Panc1 (cell line): ENCODE data around the gene NTRK2.
"Not testable (repeated sequence)": the region's sequence is repeated elsewhere in the genome, so short reads cannot be mapped to it uniquely, and the experiment has no call there.

Experiments
- POLR2AphosphoS5 ChIP-seq: IDR thresholded peaks from 2 replicates; pipeline ENCODE4 v1.6.1; 2012; ENCODE audit warnings: mild to moderate bottlenecking, low read depth, low read length, moderate library complexity
- TCF7L2 ChIP-seq: IDR thresholded peaks from 2 replicates; pipeline ENCODE4 v1.6.1; 2011; ENCODE audit warnings: mild to moderate bottlenecking, low read depth, low read length, inconsistent platforms
- TF ChIP-seq, protein P1 (sequence below): fragments of 450-650 bp; IDR thresholded peaks from 2 replicates; pipeline ENCODE4 v1.5.1; 2017; ENCODE audit warnings: mild to moderate bottlenecking
- TF ChIP-seq, protein P2 (sequence below), 2 experiments: IDR thresholded peaks; 2 replicates each; pipeline ENCODE4 v1.6.1; 2011 to 2012; ENCODE audit warnings: low read depth in 2 of 2, control low read depth in 1 of 2, low read length in 1 of 2, mild to moderate bottlenecking in 1 of 2, moderate library complexity in 1 of 2; ENCODE audit not compliant: insufficient read depth in 1 of 2

DNA sequence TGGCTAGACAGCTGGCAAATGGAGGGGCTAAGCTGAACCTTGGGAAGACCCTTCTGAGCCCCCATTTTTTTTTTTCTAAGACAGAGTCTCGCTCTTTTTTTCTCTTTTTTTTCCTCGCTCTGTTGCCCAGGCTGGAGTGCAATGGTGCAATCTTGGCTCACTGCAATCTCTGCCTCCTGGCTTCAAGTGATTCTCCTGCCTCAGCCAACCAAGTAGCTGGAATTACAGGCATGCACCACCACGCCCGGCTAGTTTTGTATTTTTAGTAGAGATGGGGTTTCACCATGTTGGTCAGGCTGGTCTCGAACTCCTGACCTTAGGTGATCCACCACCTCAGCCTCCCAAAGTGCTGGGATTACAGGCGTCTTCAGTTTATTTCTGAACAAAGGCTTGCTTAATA, 229.1 kb downstream of the NTRK2 start:
- TF ChIP-seq, protein P1, sequence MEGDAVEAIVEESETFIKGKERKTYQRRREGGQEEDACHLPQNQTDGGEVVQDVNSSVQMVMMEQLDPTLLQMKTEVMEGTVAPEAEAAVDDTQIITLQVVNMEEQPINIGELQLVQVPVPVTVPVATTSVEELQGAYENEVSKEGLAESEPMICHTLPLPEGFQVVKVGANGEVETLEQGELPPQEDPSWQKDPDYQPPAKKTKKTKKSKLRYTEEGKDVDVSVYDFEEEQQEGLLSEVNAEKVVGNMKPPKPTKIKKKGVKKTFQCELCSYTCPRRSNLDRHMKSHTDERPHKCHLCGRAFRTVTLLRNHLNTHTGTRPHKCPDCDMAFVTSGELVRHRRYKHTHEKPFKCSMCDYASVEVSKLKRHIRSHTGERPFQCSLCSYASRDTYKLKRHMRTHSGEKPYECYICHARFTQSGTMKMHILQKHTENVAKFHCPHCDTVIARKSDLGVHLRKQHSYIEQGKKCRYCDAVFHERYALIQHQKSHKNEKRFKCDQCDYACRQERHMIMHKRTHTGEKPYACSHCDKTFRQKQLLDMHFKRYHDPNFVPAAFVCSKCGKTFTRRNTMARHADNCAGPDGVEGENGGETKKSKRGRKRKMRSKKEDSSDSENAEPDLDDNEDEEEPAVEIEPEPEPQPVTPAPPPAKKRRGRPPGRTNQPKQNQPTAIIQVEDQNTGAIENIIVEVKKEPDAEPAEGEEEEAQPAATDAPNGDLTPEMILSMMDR: not testable (repeated sequence)
- TF ChIP-seq, protein P2, sequence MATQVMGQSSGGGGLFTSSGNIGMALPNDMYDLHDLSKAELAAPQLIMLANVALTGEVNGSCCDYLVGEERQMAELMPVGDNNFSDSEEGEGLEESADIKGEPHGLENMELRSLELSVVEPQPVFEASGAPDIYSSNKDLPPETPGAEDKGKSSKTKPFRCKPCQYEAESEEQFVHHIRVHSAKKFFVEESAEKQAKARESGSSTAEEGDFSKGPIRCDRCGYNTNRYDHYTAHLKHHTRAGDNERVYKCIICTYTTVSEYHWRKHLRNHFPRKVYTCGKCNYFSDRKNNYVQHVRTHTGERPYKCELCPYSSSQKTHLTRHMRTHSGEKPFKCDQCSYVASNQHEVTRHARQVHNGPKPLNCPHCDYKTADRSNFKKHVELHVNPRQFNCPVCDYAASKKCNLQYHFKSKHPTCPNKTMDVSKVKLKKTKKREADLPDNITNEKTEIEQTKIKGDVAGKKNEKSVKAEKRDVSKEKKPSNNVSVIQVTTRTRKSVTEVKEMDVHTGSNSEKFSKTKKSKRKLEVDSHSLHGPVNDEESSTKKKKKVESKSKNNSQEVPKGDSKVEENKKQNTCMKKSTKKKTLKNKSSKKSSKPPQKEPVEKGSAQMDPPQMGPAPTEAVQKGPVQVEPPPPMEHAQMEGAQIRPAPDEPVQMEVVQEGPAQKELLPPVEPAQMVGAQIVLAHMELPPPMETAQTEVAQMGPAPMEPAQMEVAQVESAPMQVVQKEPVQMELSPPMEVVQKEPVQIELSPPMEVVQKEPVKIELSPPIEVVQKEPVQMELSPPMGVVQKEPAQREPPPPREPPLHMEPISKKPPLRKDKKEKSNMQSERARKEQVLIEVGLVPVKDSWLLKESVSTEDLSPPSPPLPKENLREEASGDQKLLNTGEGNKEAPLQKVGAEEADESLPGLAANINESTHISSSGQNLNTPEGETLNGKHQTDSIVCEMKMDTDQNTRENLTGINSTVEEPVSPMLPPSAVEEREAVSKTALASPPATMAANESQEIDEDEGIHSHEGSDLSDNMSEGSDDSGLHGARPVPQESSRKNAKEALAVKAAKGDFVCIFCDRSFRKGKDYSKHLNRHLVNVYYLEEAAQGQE (IDR thresholded peaks at IDR 0.05; ENCODE audit: insufficient read depth in 1 of 2, low read depth in 2 of 2, low read length in 1 of 2): not testable (repeated sequence)
- TF ChIP-seq POLR2AphosphoS5, TCF7L2: not testable (repeated sequence)
